ENCODE measurements around the gene MTRR.

DNA sequence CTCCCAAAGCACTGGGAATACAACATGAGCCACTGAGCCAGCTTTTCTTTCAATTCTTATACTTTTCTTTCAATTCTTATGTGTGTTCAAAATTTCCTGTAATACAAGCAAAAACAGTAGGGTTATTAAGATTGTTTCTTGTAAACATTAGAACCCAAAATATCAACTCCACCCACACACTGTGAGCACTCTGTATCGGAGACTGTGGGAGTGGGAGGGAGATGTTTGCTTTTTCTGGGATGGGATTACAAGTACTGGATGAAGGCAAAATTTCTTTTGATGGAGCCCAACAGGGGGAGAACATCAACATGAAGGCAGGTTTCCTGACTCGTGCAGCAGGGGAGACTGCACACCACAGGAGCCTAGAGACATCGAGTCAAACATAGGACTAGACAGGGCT lies 13.3 kb upstream of the MTRR start:
- TF ChIP-seq, protein P1, sequence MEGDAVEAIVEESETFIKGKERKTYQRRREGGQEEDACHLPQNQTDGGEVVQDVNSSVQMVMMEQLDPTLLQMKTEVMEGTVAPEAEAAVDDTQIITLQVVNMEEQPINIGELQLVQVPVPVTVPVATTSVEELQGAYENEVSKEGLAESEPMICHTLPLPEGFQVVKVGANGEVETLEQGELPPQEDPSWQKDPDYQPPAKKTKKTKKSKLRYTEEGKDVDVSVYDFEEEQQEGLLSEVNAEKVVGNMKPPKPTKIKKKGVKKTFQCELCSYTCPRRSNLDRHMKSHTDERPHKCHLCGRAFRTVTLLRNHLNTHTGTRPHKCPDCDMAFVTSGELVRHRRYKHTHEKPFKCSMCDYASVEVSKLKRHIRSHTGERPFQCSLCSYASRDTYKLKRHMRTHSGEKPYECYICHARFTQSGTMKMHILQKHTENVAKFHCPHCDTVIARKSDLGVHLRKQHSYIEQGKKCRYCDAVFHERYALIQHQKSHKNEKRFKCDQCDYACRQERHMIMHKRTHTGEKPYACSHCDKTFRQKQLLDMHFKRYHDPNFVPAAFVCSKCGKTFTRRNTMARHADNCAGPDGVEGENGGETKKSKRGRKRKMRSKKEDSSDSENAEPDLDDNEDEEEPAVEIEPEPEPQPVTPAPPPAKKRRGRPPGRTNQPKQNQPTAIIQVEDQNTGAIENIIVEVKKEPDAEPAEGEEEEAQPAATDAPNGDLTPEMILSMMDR (IDR thresholded peaks at IDR 0.05) = no peak
- TF ChIP-seq, protein P2, sequence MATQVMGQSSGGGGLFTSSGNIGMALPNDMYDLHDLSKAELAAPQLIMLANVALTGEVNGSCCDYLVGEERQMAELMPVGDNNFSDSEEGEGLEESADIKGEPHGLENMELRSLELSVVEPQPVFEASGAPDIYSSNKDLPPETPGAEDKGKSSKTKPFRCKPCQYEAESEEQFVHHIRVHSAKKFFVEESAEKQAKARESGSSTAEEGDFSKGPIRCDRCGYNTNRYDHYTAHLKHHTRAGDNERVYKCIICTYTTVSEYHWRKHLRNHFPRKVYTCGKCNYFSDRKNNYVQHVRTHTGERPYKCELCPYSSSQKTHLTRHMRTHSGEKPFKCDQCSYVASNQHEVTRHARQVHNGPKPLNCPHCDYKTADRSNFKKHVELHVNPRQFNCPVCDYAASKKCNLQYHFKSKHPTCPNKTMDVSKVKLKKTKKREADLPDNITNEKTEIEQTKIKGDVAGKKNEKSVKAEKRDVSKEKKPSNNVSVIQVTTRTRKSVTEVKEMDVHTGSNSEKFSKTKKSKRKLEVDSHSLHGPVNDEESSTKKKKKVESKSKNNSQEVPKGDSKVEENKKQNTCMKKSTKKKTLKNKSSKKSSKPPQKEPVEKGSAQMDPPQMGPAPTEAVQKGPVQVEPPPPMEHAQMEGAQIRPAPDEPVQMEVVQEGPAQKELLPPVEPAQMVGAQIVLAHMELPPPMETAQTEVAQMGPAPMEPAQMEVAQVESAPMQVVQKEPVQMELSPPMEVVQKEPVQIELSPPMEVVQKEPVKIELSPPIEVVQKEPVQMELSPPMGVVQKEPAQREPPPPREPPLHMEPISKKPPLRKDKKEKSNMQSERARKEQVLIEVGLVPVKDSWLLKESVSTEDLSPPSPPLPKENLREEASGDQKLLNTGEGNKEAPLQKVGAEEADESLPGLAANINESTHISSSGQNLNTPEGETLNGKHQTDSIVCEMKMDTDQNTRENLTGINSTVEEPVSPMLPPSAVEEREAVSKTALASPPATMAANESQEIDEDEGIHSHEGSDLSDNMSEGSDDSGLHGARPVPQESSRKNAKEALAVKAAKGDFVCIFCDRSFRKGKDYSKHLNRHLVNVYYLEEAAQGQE (IDR thresholded peaks at IDR 0.05; ENCODE audit: insufficient read depth in 1 of 2, low read depth in 2 of 2, low read length in 1 of 2) = no peak
- TF ChIP-seq SIN3A (IDR thresholded peaks at IDR 0.05; ENCODE audit: borderline replicate concordance, insufficient read depth, low read depth, low read length) = no peak
- no peak for TF ChIP-seq POLR2AphosphoS5 (IDR thresholded peaks at IDR 0.05; ENCODE audit: low read depth, low read length)
- no peak for TF ChIP-seq TCF7L2 (IDR thresholded peaks at IDR 0.05; ENCODE audit: low read depth, low read length)
